ENCODE results near the gene ZNF317.

DNA sequence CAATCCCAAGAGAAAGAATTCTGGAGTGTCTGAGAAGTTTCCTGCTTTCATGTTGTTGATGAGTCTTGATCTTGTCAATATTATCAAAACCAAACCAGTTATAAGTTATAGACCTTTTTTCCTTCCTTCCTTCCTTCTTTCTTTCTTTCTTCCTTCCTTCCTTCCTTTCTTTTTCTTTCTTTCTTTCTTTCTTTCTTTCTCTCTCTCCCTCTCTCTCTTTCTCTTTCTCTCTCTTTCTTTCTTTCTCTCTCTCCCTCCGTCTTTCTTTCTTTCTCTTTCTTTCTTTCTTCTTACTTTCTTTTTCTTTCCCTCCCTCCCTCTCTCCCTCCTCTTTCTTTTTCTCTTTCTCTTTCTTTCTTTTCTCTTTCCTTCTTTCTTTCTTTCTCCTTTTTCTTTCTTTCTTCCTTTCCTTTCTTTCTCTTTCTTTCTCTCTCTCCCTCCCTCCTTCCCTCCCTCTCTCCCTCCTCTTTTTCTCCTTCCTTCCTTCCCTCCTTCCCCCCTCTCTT is 13.2 kb upstream of the ZNF317 start, which contains the start of gene OR7G3:
- TF ChIP-seq, protein P1, sequence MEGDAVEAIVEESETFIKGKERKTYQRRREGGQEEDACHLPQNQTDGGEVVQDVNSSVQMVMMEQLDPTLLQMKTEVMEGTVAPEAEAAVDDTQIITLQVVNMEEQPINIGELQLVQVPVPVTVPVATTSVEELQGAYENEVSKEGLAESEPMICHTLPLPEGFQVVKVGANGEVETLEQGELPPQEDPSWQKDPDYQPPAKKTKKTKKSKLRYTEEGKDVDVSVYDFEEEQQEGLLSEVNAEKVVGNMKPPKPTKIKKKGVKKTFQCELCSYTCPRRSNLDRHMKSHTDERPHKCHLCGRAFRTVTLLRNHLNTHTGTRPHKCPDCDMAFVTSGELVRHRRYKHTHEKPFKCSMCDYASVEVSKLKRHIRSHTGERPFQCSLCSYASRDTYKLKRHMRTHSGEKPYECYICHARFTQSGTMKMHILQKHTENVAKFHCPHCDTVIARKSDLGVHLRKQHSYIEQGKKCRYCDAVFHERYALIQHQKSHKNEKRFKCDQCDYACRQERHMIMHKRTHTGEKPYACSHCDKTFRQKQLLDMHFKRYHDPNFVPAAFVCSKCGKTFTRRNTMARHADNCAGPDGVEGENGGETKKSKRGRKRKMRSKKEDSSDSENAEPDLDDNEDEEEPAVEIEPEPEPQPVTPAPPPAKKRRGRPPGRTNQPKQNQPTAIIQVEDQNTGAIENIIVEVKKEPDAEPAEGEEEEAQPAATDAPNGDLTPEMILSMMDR (IDR thresholded peaks at IDR 0.05), result no peak
- TF ChIP-seq POLR2A (IDR thresholded peaks at IDR 0.05), result no peak

Measured in adrenal gland (tissue), 5 donors.